ENCODE results near the gene MTHFD2. TPM values are rescaled to one million over a fixed set of nuclear protein-coding genes. Genes with fewer than 3 reads are reported as not detected.

MTHFD2 gene
- total and polyA plus RNA-seq, 7 donors: 12.7 to 59.4 (median 26.2) TPM

- intact Hi-C loops (cut with DNase I): loop anchor here (10.0 kb wide), 1 partner anchor 136 kb away; no protein-coding TSS in a partner anchor
- H3K27me3 ChIP-seq: no peaks in the 10 kb centered on the region
- DNase-seq: no peak
- TF ChIP-seq POLR2A (IDR thresholded peaks at IDR 0.05): no peak
- no peak for TF ChIP-seq POLR2AphosphoS5 (IDR thresholded peaks at IDR 0.05)
- H3K4me3 ChIP-seq: no peak overlapping the region
- H3K4me1 ChIP-seq: no peaks in the 10 kb centered on the region
- H3K36me3 ChIP-seq: peaks cover 0 to 5% (median 0%) of the 10 kb centered on the region in 4 donors
- H3K27ac ChIP-seq: no peak overlapping the region
- no peaks in the 10 kb centered on the region for H3K9me3 ChIP-seq
- 94 to 95% methylated on average over 3 of the region's 3 CpGs for WGBS, 2 donors
These were observed 60.8 kb downstream of the MTHFD2 start for GRCh38 chr2:74259191-74259590.

GRCh38 chr2:74259733-74260132 lies 61.3 kb downstream of the MTHFD2 start:
- 74 to 88% methylated on average over 4 of the region's 4 CpGs for WGBS, 2 donors
- intact Hi-C loops (cut with DNase I): loop anchor here (10.0 kb wide), 1 partner anchor 135 kb away; no protein-coding TSS in a partner anchor
- no peaks in the 10 kb centered on the region for H3K9me3 ChIP-seq

GRCh38 chr2:74260495-74260894 lies 62.1 kb downstream of the MTHFD2 start:
- H3K4me1 ChIP-seq: no peaks in the 10 kb centered on the region
- 82 to 87% methylated on average over 2 of the region's 2 CpGs for WGBS, 2 donors
- no peaks in the 10 kb centered on the region for H3K27me3 ChIP-seq
- H3K27ac ChIP-seq: no peak overlapping the region
- intact Hi-C loops (cut with DNase I): no loop called here
- no peak for TF ChIP-seq POLR2AphosphoS5 (IDR thresholded peaks at IDR 0.05)
- no peak for TF ChIP-seq EP300 (IDR thresholded peaks at IDR 0.05)
- TF ChIP-seq, protein P1, sequence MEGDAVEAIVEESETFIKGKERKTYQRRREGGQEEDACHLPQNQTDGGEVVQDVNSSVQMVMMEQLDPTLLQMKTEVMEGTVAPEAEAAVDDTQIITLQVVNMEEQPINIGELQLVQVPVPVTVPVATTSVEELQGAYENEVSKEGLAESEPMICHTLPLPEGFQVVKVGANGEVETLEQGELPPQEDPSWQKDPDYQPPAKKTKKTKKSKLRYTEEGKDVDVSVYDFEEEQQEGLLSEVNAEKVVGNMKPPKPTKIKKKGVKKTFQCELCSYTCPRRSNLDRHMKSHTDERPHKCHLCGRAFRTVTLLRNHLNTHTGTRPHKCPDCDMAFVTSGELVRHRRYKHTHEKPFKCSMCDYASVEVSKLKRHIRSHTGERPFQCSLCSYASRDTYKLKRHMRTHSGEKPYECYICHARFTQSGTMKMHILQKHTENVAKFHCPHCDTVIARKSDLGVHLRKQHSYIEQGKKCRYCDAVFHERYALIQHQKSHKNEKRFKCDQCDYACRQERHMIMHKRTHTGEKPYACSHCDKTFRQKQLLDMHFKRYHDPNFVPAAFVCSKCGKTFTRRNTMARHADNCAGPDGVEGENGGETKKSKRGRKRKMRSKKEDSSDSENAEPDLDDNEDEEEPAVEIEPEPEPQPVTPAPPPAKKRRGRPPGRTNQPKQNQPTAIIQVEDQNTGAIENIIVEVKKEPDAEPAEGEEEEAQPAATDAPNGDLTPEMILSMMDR (IDR thresholded peaks at IDR 0.05): no peak
- no peak for TF ChIP-seq POLR2A (IDR thresholded peaks at IDR 0.05)
- DNase-seq: no peak
- H3K9me3 ChIP-seq: no peaks in the 10 kb centered on the region
- no peak overlapping the region for H3K4me3 ChIP-seq
- peaks cover 0 to 10% (median 3%) of the 10 kb centered on the region in 4 donors for H3K36me3 ChIP-seq

More at GRCh38 chr2:74259733-74260132, 61.3 kb downstream of the MTHFD2 start:
- TF ChIP-seq EP300 (IDR thresholded peaks at IDR 0.05) (no peak), POLR2AphosphoS5 (IDR thresholded peaks at IDR 0.05) (no peak), POLR2A (IDR thresholded peaks at IDR 0.05) (no peak)
- TF ChIP-seq, protein P1 (IDR thresholded peaks at IDR 0.05): no peak
- H3K27me3 ChIP-seq: no peaks in the 10 kb centered on the region
- no peak overlapping the region for H3K27ac ChIP-seq
- H3K4me1 ChIP-seq: no peaks in the 10 kb centered on the region
- no peak for DNase-seq
- peaks cover 0 to 6% (median under 1%) of the 10 kb centered on the region in 4 donors for H3K36me3 ChIP-seq
- H3K4me3 ChIP-seq: no peak overlapping the region

DNA sequence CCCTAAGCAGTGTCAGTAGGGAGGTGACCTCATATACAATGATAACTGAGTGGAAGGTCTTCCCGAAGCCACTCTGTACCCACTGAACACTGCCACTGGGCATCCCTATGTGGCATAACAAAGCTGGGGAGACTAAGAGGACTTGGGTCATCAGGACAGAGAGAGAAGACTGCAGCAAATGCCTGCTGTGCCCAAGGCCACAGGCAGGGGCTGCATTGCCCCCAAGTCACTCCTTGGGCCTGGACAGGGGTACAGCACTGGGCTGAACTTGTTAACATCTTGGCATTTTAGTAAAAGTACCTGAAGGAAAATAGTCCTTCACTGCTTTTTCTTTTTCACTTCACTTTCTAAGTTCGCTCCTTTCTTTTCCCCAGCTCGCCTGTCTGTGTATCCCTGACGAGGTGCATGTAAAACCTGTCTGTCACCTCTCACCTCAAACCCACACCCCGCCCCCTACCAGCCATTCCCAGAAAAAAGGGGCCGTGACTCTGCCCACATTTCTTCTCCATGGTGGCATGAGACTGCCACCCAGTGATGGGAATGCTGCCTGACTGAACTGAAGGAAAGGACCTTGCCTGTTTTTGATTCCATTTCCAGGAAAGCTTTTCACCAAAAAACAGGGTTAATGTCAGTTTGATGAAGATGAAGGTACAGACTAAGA lies 62.9 kb downstream of the MTHFD2 start:
- intact Hi-C loops (cut with DNase I): no loop called here
- H3K27ac ChIP-seq: no peak overlapping the region
- WGBS, 2 donors: 31 to 64% methylated on average over 6 of the region's 6 CpGs

GRCh38 chr2:74262681-74263080 lies 64.3 kb downstream of the MTHFD2 start:
- no peaks in the 10 kb centered on the region for H3K27me3 ChIP-seq
- no peaks in the 10 kb centered on the region for H3K4me1 ChIP-seq
- DNase-seq: no peak
- H3K27ac ChIP-seq: no peak overlapping the region
- TF ChIP-seq, protein P1 (IDR thresholded peaks at IDR 0.05): no peak
- TF ChIP-seq POLR2AphosphoS5 (IDR thresholded peaks at IDR 0.05): no peak
- TF ChIP-seq POLR2A (IDR thresholded peaks at IDR 0.05): no peak
- TF ChIP-seq EP300 (IDR thresholded peaks at IDR 0.05): no peak
- H3K4me3 ChIP-seq: no peak overlapping the region
- whole genome bisulfite sequencing, 2 donors: 95% methylated on average over 6 of the region's 6 CpGs
- peaks cover 0 to 5% (median 3%) of the 10 kb centered on the region in 4 donors for H3K36me3 ChIP-seq
- intact Hi-C loops (cut with DNase I): no loop called here
- H3K9me3 ChIP-seq: no peaks in the 10 kb centered on the region

More for the DNA sequence above, 62.9 kb downstream of the MTHFD2 start:
- Histone ChIP-seq H3K9me3 (no peaks in the 10 kb centered on the region), H3K36me3 (peaks cover 0 to 10% (median 3%) of the 10 kb centered on the region in 4 donors), H3K4me3 (no peak overlapping the region), H3K27me3 (no peaks in the 10 kb centered on the region), H3K4me1 (no peaks in the 10 kb centered on the region)
- TF ChIP-seq, protein P1 (IDR thresholded peaks at IDR 0.05): no peak
- no peak for TF ChIP-seq EP300 (IDR thresholded peaks at IDR 0.05)
- TF ChIP-seq POLR2A (IDR thresholded peaks at IDR 0.05): no peak
- TF ChIP-seq POLR2AphosphoS5 (IDR thresholded peaks at IDR 0.05): no peak
- DNase-seq: no peak

Data from sigmoid colon (tissue), 7 donors.